NOMO-1 treated with DMSO at 0.1 percent for 48 hours (cell line): ENCODE measurements around the gene PRTN3.

Experiments
- DNase-seq: peaks from one replicate; lab custom pipeline; 2025; ENCODE audit not compliant: unreplicated experiment; lab: John Stamatoyannopoulos, UW

PRTN3 gene

DNA sequence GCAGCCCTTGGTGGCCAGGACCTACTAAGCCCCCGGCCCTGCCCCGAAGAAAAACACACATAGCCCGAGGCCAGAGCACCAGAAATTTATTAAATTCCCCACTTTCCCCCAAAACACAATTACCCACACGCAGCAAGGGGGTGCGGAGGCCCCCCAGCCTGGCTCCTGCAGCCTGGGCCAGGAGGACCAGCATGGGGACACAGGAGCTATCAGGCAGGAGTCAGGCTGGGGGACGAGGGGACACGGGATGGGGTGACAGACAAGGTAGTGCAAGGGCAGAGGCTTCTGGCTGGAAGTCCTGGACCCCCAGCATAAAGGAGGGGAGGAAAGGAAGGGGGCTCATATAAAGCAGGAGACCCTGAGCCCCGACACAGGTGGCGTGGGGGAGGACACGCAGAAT is 55.6 kb downstream of the PRTN3 start:
- DNase-seq = no peak

DNA sequence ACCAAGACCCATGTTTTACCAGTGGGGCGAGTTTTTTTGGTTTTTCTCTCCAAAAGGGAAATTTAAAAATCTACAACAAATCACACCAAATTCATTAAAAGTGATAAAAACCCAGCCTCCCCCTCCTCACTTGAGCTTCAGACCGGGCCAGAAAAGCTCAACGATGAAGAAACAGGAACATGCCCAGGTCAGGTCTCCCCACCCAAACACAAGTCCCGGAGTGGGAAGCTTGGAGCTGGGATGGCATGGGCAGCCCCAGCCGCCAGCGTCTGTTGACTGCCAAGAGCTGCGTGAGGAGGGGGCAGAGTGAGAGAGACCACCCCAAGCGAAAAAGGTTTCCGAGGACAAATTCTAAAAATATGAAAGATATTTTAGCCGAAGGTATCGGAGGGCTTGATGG is 56.2 kb downstream of the PRTN3 start:
- DNase-seq = no peak

DNA sequence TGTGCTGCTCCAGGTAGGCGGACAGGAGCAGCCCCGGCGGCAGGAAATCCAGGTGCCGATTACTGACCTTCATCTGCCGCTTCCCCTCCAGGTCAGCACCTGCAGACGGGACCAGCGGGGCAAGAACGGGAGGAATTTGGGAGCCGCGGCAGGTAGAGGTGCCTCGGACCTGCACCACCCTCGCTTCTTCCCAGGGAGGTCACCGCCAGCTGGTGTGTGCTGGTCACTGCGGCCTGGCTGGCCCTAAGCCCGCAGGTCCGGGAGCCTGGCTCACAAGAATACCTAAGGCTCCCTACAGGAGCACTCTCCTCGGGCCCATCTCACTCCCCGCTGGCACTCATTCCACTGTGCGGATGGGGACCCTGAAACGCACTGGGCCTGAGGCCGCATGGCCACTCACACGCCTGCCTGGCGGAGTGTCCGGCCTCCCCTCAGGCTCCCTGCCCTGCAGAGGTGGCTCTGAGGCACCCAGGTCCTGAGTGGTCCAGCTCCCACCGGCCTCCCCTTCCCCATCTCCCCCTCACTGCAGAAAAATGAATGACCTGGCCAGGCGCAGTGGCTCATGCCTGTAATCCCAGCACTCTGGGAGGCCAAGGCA is 56.7 kb downstream of the PRTN3 start:
- DNase-seq = no peak
